WTC11 (cell line): ENCODE results near the gene PRSS48. TPM values are rescaled to one million over a fixed set of nuclear protein-coding genes. Genes with fewer than 3 reads are reported as not detected.
A peak's percentile ranks its signal among the peaks of the same experiment; 100 is the strongest.

Experiments
- ATAC-seq: fragments of 200-7000 bp; cut with Tn5 transposase; 2 replicates; pipeline ENCODE4 v1.10.0; 2021; ENCODE audit warnings: mild to moderate bottlenecking, moderate library complexity
- CTCF ChIA-PET: fragments of 300-600 bp; sonication (Branson Sonifier 250); formaldehyde crosslinking; loops from one replicate; lab custom pipeline; 2021; ENCODE audit warnings: antibody characterized with exemption; lab: Charles Lee
- POLR2A ChIA-PET: fragments of 350-600 bp; sonication (Branson Sonifier 250); formaldehyde crosslinking; loops from one replicate; lab custom pipeline; 2021; ENCODE audit warnings: antibody characterized with exemption; lab: Charles Lee
- DNase-seq: peaks from one replicate; pipeline ENCODE4 v3.0.0; 2021; ENCODE audit warnings: low spot score
- H3K27ac Mint-ChIP-seq: 2 replicates; pipeline ENCODE4 v1.8.0; 2021; ENCODE audit warnings: mixed read lengths
- H3K27me3 Mint-ChIP-seq: 2 replicates; pipeline ENCODE4 v1.8.0; 2021; ENCODE audit warnings: low read depth, mild to moderate bottlenecking, moderate library complexity, mixed read lengths
- H3K36me3 Mint-ChIP-seq: 2 replicates; pipeline ENCODE4 v1.8.0; 2021; ENCODE audit warnings: mixed read lengths
- H3K4me1 Mint-ChIP-seq: 2 replicates; pipeline ENCODE4 v1.8.0; 2022; ENCODE audit warnings: mixed read lengths
- H3K4me3 Mint-ChIP-seq: 2 replicates; pipeline ENCODE4 v1.8.0; 2021; ENCODE audit warnings: mild to moderate bottlenecking, moderate library complexity, mixed read lengths
- H3K9me3 Mint-ChIP-seq: 2 replicates; pipeline ENCODE4 v1.8.0; 2021; ENCODE audit warnings: mixed read lengths
- CREB1 ChIP-seq: sonication (generic); formaldehyde crosslinking; IDR thresholded peaks from 2 replicates; pipeline ENCODE4 v1.8.0; 2023; ENCODE audit warnings: mild to moderate bottlenecking, missing genetic modification reagents
- CTCF ChIP-seq: fragments of 200-600 bp; IDR thresholded peaks from 2 replicates; pipeline ENCODE4 v1.8.0; 2022; ENCODE audit warnings: antibody characterized with exemption
- EMX1 ChIP-seq: fragments of 250-450 bp; sonication (Bioruptor Pico); IDR thresholded peaks from 2 replicates; pipeline ENCODE4 v1.8.0; 2021; ENCODE audit warnings: mild to moderate bottlenecking
- FOXP1 ChIP-seq: sonication (generic); formaldehyde crosslinking; IDR thresholded peaks from 2 replicates; pipeline ENCODE4 v1.8.0; 2022; ENCODE audit warnings: missing genetic modification reagents, mild to moderate bottlenecking, moderate library complexity, borderline replicate concordance
- GABPB1 ChIP-seq: sonication (generic); formaldehyde crosslinking; IDR thresholded peaks from 2 replicates; pipeline ENCODE4 v1.8.1; 2023; ENCODE audit warnings: mild to moderate bottlenecking, missing genetic modification reagents
- MXD4 ChIP-seq: fragments of 250-450 bp; sonication (Bioruptor Pico); IDR thresholded peaks from 2 replicates; pipeline ENCODE4 v1.8.0; 2021; ENCODE audit warnings: mild to moderate bottlenecking, moderate library complexity, borderline replicate concordance
- MYBL2 ChIP-seq: sonication (generic); formaldehyde crosslinking; IDR thresholded peaks from 2 replicates; pipeline ENCODE4 v1.8.1; 2023; ENCODE audit warnings: mild to moderate bottlenecking, moderate library complexity, missing genetic modification reagents
- TCF7 ChIP-seq: sonication (generic); formaldehyde crosslinking; IDR thresholded peaks from 2 replicates; pipeline ENCODE4 v1.8.0; 2022; ENCODE audit warnings: mild to moderate bottlenecking, low read depth, missing genetic modification reagents, moderate library complexity
- TEAD1 ChIP-seq: sonication (generic); formaldehyde crosslinking; IDR thresholded peaks from 2 replicates; pipeline ENCODE4 v1.8.0; 2022; ENCODE audit warnings: mild to moderate bottlenecking, missing genetic modification reagents
- USF2 ChIP-seq: sonication (generic); formaldehyde crosslinking; IDR thresholded peaks from 2 replicates; pipeline ENCODE4 v1.8.1; 2023; ENCODE audit warnings: mild to moderate bottlenecking, missing genetic modification reagents, moderate library complexity
- ZBTB21 ChIP-seq: sonication (generic); formaldehyde crosslinking; IDR thresholded peaks from 2 replicates; pipeline ENCODE4 v1.8.1; 2023; ENCODE audit warnings: mild to moderate bottlenecking, missing genetic modification reagents, borderline replicate concordance
- ZBTB43 ChIP-seq: sonication (generic); formaldehyde crosslinking; IDR thresholded peaks from 2 replicates; pipeline ENCODE4 v1.8.1; 2023; ENCODE audit warnings: mild to moderate bottlenecking, missing genetic modification reagents
- total RNA-seq: library from RNA; stranded (reverse); gene quantifications from 3 replicates; pipeline ENCODE4 v1.2.3, GENCODE V29; 2021
- TF ChIP-seq, protein P1 (sequence below): sonication (generic); formaldehyde crosslinking; IDR thresholded peaks from 2 replicates; pipeline ENCODE4 v1.8.1; 2022; ENCODE audit warnings: low read depth, mild to moderate bottlenecking, moderate library complexity, missing genetic modification reagents, borderline replicate concordance
- TF ChIP-seq, protein P2 (sequence below): sonication (generic); formaldehyde crosslinking; IDR thresholded peaks from 2 replicates; pipeline ENCODE4 v1.8.0; 2022; ENCODE audit warnings: missing genetic modification reagents
- TF ChIP-seq, protein P3 (sequence below): sonication (generic); formaldehyde crosslinking; IDR thresholded peaks from 2 replicates; pipeline ENCODE4 v1.8.1; 2022; ENCODE audit warnings: missing genetic modification reagents, borderline replicate concordance
- TF ChIP-seq, protein P4 (sequence below): sonication (generic); formaldehyde crosslinking; IDR thresholded peaks from 2 replicates; pipeline ENCODE4 v1.8.0; 2022; ENCODE audit warnings: mild to moderate bottlenecking, missing genetic modification reagents

The PRSS48 gene
- total RNA-seq, 1 experiment from 2014 or later: not detected

- no peak for TF ChIP-seq USF2 (CRISPR knock-in tag)
- TF ChIP-seq, protein P1, sequence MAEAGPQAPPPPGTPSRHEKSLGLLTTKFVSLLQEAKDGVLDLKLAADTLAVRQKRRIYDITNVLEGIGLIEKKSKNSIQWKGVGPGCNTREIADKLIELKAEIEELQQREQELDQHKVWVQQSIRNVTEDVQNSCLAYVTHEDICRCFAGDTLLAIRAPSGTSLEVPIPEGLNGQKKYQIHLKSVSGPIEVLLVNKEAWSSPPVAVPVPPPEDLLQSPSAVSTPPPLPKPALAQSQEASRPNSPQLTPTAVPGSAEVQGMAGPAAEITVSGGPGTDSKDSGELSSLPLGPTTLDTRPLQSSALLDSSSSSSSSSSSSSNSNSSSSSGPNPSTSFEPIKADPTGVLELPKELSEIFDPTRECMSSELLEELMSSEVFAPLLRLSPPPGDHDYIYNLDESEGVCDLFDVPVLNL (CRISPR knock-in tag): no peak
- no peak for TF ChIP-seq TCF7 (CRISPR knock-in tag)
- no peak for TF ChIP-seq MYBL2 (CRISPR knock-in tag)
- TF ChIP-seq ZBTB21 (CRISPR knock-in tag): no peak
- no peak for TF ChIP-seq ZBTB43 (CRISPR knock-in tag)
- no peak for TF ChIP-seq MXD4 (CRISPR knock-in tag)
- no peak for TF ChIP-seq TEAD1 (CRISPR knock-in tag)
- TF ChIP-seq, protein P2, sequence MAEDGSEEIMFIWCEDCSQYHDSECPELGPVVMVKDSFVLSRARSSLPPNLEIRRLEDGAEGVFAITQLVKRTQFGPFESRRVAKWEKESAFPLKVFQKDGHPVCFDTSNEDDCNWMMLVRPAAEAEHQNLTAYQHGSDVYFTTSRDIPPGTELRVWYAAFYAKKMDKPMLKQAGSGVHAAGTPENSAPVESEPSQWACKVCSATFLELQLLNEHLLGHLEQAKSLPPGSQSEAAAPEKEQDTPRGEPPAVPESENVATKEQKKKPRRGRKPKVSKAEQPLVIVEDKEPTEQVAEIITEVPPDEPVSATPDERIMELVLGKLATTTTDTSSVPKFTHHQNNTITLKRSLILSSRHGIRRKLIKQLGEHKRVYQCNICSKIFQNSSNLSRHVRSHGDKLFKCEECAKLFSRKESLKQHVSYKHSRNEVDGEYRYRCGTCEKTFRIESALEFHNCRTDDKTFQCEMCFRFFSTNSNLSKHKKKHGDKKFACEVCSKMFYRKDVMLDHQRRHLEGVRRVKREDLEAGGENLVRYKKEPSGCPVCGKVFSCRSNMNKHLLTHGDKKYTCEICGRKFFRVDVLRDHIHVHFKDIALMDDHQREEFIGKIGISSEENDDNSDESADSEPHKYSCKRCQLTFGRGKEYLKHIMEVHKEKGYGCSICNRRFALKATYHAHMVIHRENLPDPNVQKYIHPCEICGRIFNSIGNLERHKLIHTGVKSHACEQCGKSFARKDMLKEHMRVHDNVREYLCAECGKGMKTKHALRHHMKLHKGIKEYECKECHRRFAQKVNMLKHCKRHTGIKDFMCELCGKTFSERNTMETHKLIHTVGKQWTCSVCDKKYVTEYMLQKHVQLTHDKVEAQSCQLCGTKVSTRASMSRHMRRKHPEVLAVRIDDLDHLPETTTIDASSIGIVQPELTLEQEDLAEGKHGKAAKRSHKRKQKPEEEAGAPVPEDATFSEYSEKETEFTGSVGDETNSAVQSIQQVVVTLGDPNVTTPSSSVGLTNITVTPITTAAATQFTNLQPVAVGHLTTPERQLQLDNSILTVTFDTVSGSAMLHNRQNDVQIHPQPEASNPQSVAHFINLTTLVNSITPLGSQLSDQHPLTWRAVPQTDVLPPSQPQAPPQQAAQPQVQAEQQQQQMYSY (CRISPR knock-in tag): no peak
Observed at GRCh38 chr4:151294833-151295496, 18.0 kb downstream of the PRSS48 start (continued).

GRCh38 chr4:151296227-151296626 is 19.3 kb downstream of the PRSS48 start:
- Mint-ChIP-seq H3K27ac (peak overlapping the region; percentile 75), H3K4me1 (peaks cover 29% of the 10 kb centered on the region), H3K27me3 (no peaks in the 10 kb centered on the region), H3K4me3 (no peak overlapping the region), H3K36me3 (peaks cover 6% of the 10 kb centered on the region), H3K9me3 (no peaks in the 10 kb centered on the region)
- POLR2A ChIA-PET: no interaction called here
- DNase-seq: no peak
- CTCF ChIA-PET: interaction anchor here (2.5 kb wide), 1 partner anchor 20 kb away, joined by 9 read pairs; the partner anchor contains the start of gene PRSS48
- no peak for ATAC-seq
- TF ChIP-seq, protein P3, sequence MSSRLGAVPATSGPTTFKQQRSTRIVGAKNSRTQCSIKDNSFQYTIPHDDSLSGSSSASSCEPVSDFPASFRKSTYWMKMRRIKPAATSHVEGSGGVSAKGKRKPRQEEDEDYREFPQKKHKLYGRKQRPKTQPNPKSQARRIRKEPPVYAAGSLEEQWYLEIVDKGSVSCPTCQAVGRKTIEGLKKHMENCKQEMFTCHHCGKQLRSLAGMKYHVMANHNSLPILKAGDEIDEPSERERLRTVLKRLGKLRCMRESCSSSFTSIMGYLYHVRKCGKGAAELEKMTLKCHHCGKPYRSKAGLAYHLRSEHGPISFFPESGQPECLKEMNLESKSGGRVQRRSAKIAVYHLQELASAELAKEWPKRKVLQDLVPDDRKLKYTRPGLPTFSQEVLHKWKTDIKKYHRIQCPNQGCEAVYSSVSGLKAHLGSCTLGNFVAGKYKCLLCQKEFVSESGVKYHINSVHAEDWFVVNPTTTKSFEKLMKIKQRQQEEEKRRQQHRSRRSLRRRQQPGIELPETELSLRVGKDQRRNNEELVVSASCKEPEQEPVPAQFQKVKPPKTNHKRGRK (CRISPR knock-in tag): no peak
- TF ChIP-seq, protein P4, sequence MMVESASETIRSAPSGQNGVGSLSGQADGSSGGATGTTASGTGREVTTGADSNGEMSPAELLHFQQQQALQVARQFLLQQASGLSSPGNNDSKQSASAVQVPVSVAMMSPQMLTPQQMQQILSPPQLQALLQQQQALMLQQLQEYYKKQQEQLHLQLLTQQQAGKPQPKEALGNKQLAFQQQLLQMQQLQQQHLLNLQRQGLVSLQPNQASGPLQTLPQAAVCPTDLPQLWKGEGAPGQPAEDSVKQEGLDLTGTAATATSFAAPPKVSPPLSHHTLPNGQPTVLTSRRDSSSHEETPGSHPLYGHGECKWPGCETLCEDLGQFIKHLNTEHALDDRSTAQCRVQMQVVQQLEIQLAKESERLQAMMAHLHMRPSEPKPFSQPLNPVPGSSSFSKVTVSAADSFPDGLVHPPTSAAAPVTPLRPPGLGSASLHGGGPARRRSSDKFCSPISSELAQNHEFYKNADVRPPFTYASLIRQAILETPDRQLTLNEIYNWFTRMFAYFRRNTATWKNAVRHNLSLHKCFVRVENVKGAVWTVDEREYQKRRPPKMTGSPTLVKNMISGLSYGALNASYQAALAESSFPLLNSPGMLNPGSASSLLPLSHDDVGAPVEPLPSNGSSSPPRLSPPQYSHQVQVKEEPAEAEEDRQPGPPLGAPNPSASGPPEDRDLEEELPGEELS (CRISPR knock-in tag): no peak
- TF ChIP-seq CTCF: no peak
- TF ChIP-seq GABPB1: no peak
- no peak for TF ChIP-seq ZBTB43 (CRISPR knock-in tag)
- TF ChIP-seq EMX1: no peak
- TF ChIP-seq CREB1: no peak
- TF ChIP-seq FOXP1 (CRISPR knock-in tag): no peak
- TF ChIP-seq, protein P2 (CRISPR knock-in tag): no peak
